Measurements from ENCODE around the gene COL4A2.

Gene COL4A2

GRCh38 chr13:110434629-110435028 is 127.5 kb downstream of the COL4A2 start:
- no peak for TF ChIP-seq CTCF (conservative IDR thresholded peaks at IDR 0.05; ENCODE audit: control insufficient read depth, insufficient read depth, low read depth, low read length)
- no peak overlapping the region for H3K4me3 ChIP-seq (ENCODE audit: control insufficient read depth, low read depth, low read length)
- no peak for DNase-seq (ENCODE audit: low read depth)

GRCh38 chr13:110435331-110435730 is 128.2 kb downstream of the COL4A2 start:
- no peak for TF ChIP-seq CTCF (conservative IDR thresholded peaks at IDR 0.05; ENCODE audit: control insufficient read depth, insufficient read depth, low read depth, low read length)
- DNase-seq (ENCODE audit: low read depth): no peak
- no peak overlapping the region for H3K4me3 ChIP-seq (ENCODE audit: control insufficient read depth, low read depth, low read length)

GRCh38 chr13:110436276-110436675 is 129.2 kb downstream of the COL4A2 start:
- H3K4me3 ChIP-seq (ENCODE audit: control insufficient read depth, low read depth, low read length): no peak overlapping the region
- no peak for TF ChIP-seq CTCF (conservative IDR thresholded peaks at IDR 0.05; ENCODE audit: control insufficient read depth, insufficient read depth, low read depth, low read length)
- DNase-seq (ENCODE audit: low read depth): no peak

GRCh38 chr13:110436786-110437370 is 129.8 kb downstream of the COL4A2 start:
- no peak for DNase-seq (ENCODE audit: low read depth)
- no peak overlapping the region for H3K4me3 ChIP-seq (ENCODE audit: control insufficient read depth, low read depth, low read length)
- no peak for TF ChIP-seq CTCF (conservative IDR thresholded peaks at IDR 0.05; ENCODE audit: control insufficient read depth, insufficient read depth, low read depth, low read length)

- no peak overlapping the region for H3K4me3 ChIP-seq (ENCODE audit: control insufficient read depth, low read depth, low read length)
- DNase-seq (ENCODE audit: low read depth): no peak
- no peak for TF ChIP-seq CTCF (conservative IDR thresholded peaks at IDR 0.05; ENCODE audit: control insufficient read depth, insufficient read depth, low read depth, low read length)
These were observed 131.1 kb downstream of the COL4A2 start for GRCh38 chr13:110438211-110438610.

- no peak for TF ChIP-seq CTCF (conservative IDR thresholded peaks at IDR 0.05; ENCODE audit: control insufficient read depth, insufficient read depth, low read depth, low read length)
- DNase-seq (ENCODE audit: low read depth): no peak
- no peak overlapping the region for H3K4me3 ChIP-seq (ENCODE audit: control insufficient read depth, low read depth, low read length)
These were observed 131.7 kb downstream of the COL4A2 start for GRCh38 chr13:110438776-110439175.
